MM.1S (cell line): ENCODE data around the gene CD1C.
A peak's percentile ranks its signal among the peaks of the same experiment; 100 is the strongest.

ENCODE experiments used
- DNase-seq: peaks from one replicate; pipeline ENCODE4 v3.0.0-alpha.2; 2015
- H2AFZ ChIP-seq: fragments of 300-600 bp; sonication (generic); 2 replicates; pipeline ENCODE4 v1.6.0; 2016; ENCODE audit warnings: antibody characterized with exemption, low read length
- H3F3A ChIP-seq: fragments of 300-600 bp; sonication (generic); 2 replicates; pipeline ENCODE4 v1.6.1; 2016; ENCODE audit warnings: mild to moderate bottlenecking, antibody characterized with exemption, low read length, moderate library complexity, mixed read lengths; ENCODE audit not compliant: insufficient read depth
- H3K27ac ChIP-seq: fragments of 300-600 bp; sonication (generic); 2 replicates; pipeline ENCODE4 v1.5.1; 2016; ENCODE audit warnings: mild to moderate bottlenecking, low read length
- H3K27me3 ChIP-seq: fragments of 300-600 bp; sonication (generic); replicated peaks from 2 replicates; pipeline ENCODE4 v1.6.0; 2016; ENCODE audit warnings: low read length; ENCODE audit not compliant: insufficient read depth
- H3K36me3 ChIP-seq: fragments of 300-600 bp; sonication (generic); replicated peaks from 2 replicates; pipeline ENCODE4 v1.6.1; 2016; ENCODE audit warnings: mild to moderate bottlenecking, low read length, mixed read lengths; ENCODE audit not compliant: insufficient read depth
- H3K4me1 ChIP-seq: fragments of 300-600 bp; sonication (generic); 2 replicates; pipeline ENCODE4 v1.6.1; 2016; ENCODE audit warnings: low read length, mixed read lengths
- H3K4me2 ChIP-seq: fragments of 300-600 bp; sonication (generic); 2 replicates; pipeline ENCODE4 v1.6.0; 2016; ENCODE audit warnings: low read depth, low read length
- H3K4me3 ChIP-seq: fragments of 300-600 bp; sonication (generic); 2 replicates; pipeline ENCODE4 v1.5.1; 2016; ENCODE audit warnings: low read length, mixed read lengths
- H3K79me2 ChIP-seq: fragments of 300-600 bp; sonication (generic); 2 replicates; pipeline ENCODE4 v1.6.1; 2016; ENCODE audit warnings: mixed run types, low read length, mixed read lengths
- H3K9ac ChIP-seq: fragments of 300-600 bp; sonication (generic); 2 replicates; pipeline ENCODE4 v1.6.1; 2016; ENCODE audit warnings: low read length, mixed read lengths
- H3K9me2 ChIP-seq: fragments of 300-600 bp; sonication (generic); replicated peaks from 2 replicates; pipeline ENCODE4 v1.6.1; 2016; ENCODE audit warnings: mild to moderate bottlenecking, low read length, mixed read lengths; ENCODE audit not compliant: insufficient read depth
- H3K9me3 ChIP-seq: fragments of 300-600 bp; sonication (generic); replicated peaks from 2 replicates; pipeline ENCODE4 v1.6.1; 2016; ENCODE audit warnings: mild to moderate bottlenecking, low read length, mixed read lengths; ENCODE audit not compliant: insufficient read depth
- H4K20me1 ChIP-seq: fragments of 300-600 bp; sonication (generic); 2 replicates; pipeline ENCODE4 v1.6.1; 2016; ENCODE audit warnings: mild to moderate bottlenecking, low read length, moderate library complexity, mixed read lengths; ENCODE audit not compliant: insufficient read depth
- CTCF ChIP-seq: fragments of 300-600 bp; sonication (generic); IDR thresholded peaks from 2 replicates; pipeline ENCODE4 v1.5.1; 2016; ENCODE audit warnings: antibody characterized with exemption, low read length, mixed read lengths
- EZH2 ChIP-seq: fragments of 300-600 bp; sonication (generic); optimal IDR thresholded peaks from 2 replicates; pipeline ENCODE3; 2017; ENCODE audit warnings: low read depth, mild to moderate bottlenecking, antibody characterized with exemption, low read length, mixed read lengths
- EZH2phosphoT487 ChIP-seq: fragments of 300-600 bp; sonication (generic); IDR thresholded peaks from 2 replicates; pipeline ENCODE4 v1.6.1; 2018; ENCODE audit warnings: antibody characterized with exemption, low read length

CD1C gene

GRCh38 chr1:158331481-158332150 lies 41.9 kb downstream of the CD1C start, which contains the start of gene CD1B:
Gene CD1B, minus strand, starts transcription at chr1:158331531. Its CDS starts 108 bp downstream, at chr1:158331423.
- Histone ChIP-seq H3K9me3 (no peaks in the 10 kb centered on the region), H3F3A (0 out of 2 replicates have a peak, but pooled peaks cover 9% of the 10 kb centered on the region), H3K79me2 (no peaks in the 10 kb centered on the region), H3K27me3 (no peaks in the 10 kb centered on the region), H3K4me2 (no peak within 1 kb of the TSS), H3K36me3 (no peaks in the 10 kb centered on the region), H3K4me1 (peaks cover 22% of the 10 kb centered on the region), H3K4me3 (no peak within 1 kb of the TSS), H3K9me2 (no peaks in the 10 kb centered on the region), H2AFZ (no peak within 1 kb of the TSS), H3K9ac (no peak within 1 kb of the TSS), H4K20me1 (no peaks in the 10 kb centered on the region), H3K27ac (no peak within 1 kb of the TSS)
- TF ChIP-seq EZH2 = no peak
- no peak for TF ChIP-seq EZH2phosphoT487
- TF ChIP-seq CTCF = no peak
- no peak for DNase-seq

DNA sequence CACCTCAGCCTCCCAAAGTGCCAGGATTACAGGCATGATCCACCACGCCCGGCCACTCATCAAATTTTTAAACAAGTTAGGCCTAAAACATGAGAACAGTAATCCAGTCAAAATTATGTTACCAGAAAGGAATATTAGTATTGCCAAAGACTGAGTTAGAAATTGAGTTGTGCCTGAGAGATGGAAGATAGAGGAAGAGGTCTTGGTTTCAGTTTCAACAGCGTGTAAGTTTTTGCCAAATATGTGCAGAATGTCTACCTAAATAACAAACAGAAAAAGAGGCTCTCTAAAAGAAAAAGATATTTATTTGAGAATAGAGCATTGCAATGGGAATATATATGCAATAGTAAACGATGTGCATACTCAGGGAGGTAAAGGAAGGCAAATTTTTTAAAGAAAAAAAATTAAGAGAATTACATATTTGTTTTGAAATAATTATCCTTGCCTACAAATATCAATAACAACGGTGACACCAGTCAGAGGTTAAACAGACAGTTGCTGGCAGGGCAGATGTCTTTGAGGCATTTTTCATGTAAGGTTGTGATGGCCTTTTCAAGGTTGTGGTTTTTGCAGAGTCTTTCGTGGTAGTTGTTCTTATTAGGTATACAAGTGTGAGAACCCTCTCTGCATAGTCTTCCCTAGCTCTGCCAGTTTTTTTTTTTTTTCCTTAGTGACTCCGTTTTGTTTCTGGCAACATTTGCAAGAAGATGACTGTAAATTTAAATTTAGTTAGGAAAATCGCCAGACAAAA lies 43.9 kb downstream of the CD1C start:
- Histone ChIP-seq H3K79me2 (no peaks in the 10 kb centered on the region), H3K27ac (no peak overlapping the region), H3K9me2 (no peaks in the 10 kb centered on the region), H3K9me3 (no peaks in the 10 kb centered on the region), H3K4me1 (peaks cover 22% of the 10 kb centered on the region), H3K4me3 (no peak overlapping the region), H3K36me3 (no peaks in the 10 kb centered on the region), H3K9ac (no peak overlapping the region), H3K27me3 (no peaks in the 10 kb centered on the region), H3F3A (0 out of 2 replicates have a peak, but pooled peaks cover 9% of the 10 kb centered on the region), H2AFZ (no peak overlapping the region), H3K4me2 (peak overlapping the region; percentile 24; the same call in 1 of the 2 replicates), H4K20me1 (no peaks in the 10 kb centered on the region)
- DNase-seq = peak; percentile 66
- TF ChIP-seq CTCF = no peak
- no peak for TF ChIP-seq EZH2phosphoT487
- TF ChIP-seq EZH2 = no peak

DNA sequence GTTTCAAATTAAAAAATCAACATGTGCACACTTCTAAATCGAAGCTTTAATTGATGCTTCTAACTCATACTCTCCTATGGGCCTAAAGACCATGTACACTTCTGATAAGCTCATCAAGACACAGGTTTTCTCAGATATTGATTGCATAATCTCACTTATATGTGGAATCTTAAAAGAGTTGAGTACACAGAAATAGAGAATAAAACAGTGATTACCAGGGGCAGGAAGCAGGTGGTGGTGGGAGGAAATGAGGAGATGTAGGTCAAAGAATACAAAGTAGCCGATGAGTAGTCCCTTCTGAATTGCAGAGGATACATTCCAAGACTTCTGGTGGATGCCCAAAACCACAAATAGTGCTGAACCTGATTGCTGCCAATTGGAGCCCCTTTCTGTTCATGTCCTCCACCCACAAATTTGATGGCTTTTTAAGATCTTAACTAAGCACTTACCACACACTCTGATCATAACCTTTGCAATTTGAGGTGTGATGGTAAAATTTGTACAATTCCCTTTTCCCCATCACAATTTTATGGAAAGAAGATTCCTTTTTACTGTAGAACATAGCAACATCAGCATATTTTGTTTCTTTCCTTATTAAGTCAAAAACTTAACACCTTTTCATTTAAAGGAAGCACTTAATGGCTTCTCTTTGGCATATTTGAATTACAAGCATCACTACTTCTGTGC lies 44.9 kb downstream of the CD1C start:
- no peak for DNase-seq
- H3K4me1 ChIP-seq = peaks cover 22% of the 10 kb centered on the region
- H3K9me2 ChIP-seq = no peaks in the 10 kb centered on the region
- no peak overlapping the region for H3K27ac ChIP-seq
- H3K9ac ChIP-seq = no peak overlapping the region
- TF ChIP-seq EZH2phosphoT487 = no peak
- TF ChIP-seq EZH2 = no peak
- no peak for TF ChIP-seq CTCF
- H3K4me3 ChIP-seq = no peak overlapping the region
- H3K9me3 ChIP-seq = no peaks in the 10 kb centered on the region
- no peaks in the 10 kb centered on the region for H4K20me1 ChIP-seq
- H3K36me3 ChIP-seq = no peaks in the 10 kb centered on the region
- H3K27me3 ChIP-seq = no peaks in the 10 kb centered on the region
- no peak overlapping the region for H2AFZ ChIP-seq
- 0 out of 2 replicates have a peak, but pooled peaks cover 9% of the 10 kb centered on the region for H3F3A ChIP-seq
- H3K79me2 ChIP-seq = no peaks in the 10 kb centered on the region
- no peak overlapping the region for H3K4me2 ChIP-seq
